ENCODE measurements around the gene CCL13. TPM values are rescaled to one million over a fixed set of nuclear protein-coding genes. Genes with fewer than 3 reads are reported as not detected.

The CCL13 gene
- total RNA-seq, 1 donor from 2014 or later, result not detected

DNA sequence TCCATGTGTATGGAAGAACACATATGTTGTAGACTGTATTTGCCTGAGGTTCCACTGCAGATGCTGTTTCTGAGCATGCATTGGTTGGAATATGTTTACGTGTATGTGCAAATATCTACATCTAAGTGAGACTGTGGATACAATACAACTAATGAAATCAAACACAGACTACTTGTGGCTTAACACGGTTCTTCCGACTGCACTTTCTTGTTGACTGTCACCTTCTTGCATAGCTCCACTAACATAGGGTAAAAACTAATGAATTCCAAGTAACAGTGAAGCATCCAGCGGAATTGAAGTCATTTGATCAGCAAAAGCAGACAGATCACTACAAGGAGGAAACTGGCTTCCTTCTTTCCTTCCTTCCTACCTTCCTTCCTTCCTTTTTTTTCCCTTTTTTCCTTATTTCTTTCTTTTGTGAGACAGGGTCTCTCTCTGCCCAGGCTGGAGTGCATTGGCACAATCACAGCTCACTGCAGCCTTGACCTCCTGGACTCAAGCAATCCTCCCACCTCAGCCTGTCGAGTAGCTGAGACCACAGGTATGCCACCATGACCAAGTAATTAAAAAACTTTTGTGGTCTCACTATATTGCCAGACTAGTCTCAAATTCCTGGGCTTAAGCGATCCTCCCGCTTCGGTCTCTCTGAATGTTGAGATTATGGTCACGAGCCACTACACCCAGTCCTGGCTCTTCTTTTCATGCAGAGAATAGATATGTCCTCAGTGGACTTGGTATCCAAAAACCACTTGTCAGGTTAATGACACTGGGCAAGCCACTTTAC is 28.7 kb downstream of the CCL13 start:
- H3K27me3 ChIP-seq (ENCODE audit: control insufficient read depth, insufficient read depth, low read length), result no peaks in the 10 kb centered on the region
- no peak for DNase-seq (ENCODE audit: low read depth)
- no peak for FAIRE-seq
- H3K36me3 ChIP-seq (ENCODE audit: control insufficient read depth, insufficient read depth, low read length), result no peaks in the 10 kb centered on the region
- TF ChIP-seq, protein P1, sequence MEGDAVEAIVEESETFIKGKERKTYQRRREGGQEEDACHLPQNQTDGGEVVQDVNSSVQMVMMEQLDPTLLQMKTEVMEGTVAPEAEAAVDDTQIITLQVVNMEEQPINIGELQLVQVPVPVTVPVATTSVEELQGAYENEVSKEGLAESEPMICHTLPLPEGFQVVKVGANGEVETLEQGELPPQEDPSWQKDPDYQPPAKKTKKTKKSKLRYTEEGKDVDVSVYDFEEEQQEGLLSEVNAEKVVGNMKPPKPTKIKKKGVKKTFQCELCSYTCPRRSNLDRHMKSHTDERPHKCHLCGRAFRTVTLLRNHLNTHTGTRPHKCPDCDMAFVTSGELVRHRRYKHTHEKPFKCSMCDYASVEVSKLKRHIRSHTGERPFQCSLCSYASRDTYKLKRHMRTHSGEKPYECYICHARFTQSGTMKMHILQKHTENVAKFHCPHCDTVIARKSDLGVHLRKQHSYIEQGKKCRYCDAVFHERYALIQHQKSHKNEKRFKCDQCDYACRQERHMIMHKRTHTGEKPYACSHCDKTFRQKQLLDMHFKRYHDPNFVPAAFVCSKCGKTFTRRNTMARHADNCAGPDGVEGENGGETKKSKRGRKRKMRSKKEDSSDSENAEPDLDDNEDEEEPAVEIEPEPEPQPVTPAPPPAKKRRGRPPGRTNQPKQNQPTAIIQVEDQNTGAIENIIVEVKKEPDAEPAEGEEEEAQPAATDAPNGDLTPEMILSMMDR (IDR thresholded peaks at IDR 0.05; ENCODE audit: insufficient read depth, low read length, severe bottlenecking), result no peak
- H3K4me3 ChIP-seq (ENCODE audit: low read depth, low read length), result no peak overlapping the region

DNA sequence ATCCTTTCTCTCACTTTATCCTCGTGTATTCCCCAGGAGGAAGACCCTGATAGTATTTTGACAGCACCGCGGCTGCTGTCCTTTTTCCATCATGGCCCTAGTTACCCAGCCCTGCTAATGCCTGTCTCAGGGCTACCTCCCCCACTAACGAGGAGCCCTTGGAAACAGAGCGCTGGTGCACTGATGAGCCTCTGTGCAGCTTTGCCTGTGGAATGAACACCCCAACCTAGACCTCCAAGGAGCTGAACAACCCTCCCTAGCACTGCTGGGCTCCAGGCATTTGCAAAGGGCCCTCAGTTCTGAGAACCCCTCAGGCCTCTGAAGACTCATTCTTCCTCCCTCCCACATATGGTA is 30.0 kb downstream of the CCL13 start:
- no peak for FAIRE-seq

DNA sequence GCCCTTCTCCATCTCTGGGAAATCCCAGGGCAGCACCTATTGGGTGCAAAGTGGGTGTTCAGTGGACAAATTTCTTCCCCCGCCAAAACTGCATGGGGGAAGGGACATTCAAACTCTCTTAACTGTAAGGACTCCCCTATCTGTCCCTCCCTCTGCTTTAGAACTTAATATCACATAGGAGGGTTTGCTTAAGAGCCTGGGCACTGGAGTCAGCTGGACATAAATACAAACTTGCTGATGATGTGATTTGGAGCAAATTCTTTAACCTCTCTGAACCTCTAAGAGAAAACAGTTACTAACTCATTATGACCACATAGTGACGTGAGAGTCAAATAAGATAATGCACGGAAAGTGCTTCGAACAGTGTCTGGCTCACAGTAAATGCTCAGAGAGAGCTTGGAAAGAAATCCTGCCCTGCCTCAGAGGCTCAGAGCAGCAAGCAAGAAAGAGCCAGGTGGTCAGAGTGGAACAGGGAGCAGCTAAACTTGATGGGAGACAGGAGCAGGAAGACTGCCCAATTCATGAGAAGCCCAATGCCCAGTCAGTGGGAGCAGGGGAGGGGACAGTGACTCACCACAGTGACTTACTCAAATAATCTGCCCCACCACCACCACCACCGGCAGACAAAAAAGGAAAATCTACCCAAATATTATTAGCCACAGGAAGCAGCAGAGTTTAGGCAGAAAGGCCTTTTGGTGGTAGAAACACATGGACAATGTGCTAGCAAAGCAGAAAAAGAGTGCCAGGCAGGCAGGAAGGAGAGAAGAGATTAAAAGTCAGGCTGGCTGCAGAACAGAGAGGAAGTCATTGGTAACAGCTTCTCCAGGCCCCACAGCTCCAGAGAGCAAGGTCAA is 30.6 kb downstream of the CCL13 start:
- DNase-seq (ENCODE audit: low read depth) (no peak), FAIRE-seq (no peak)
- H3K27me3 ChIP-seq (ENCODE audit: control insufficient read depth, insufficient read depth, low read length), result no peaks in the 10 kb centered on the region

More for the DNA sequence above, 30.0 kb downstream of the CCL13 start:
- TF ChIP-seq, protein P1 (IDR thresholded peaks at IDR 0.05; ENCODE audit: insufficient read depth, low read length, severe bottlenecking), result no peak
- Histone ChIP-seq H3K27me3 (ENCODE audit: control insufficient read depth, insufficient read depth, low read length) (no peaks in the 10 kb centered on the region), H3K4me3 (ENCODE audit: low read depth, low read length) (no peak overlapping the region), H3K36me3 (ENCODE audit: control insufficient read depth, insufficient read depth, low read length) (no peaks in the 10 kb centered on the region)
- DNase-seq (ENCODE audit: low read depth), result no peak

DNA sequence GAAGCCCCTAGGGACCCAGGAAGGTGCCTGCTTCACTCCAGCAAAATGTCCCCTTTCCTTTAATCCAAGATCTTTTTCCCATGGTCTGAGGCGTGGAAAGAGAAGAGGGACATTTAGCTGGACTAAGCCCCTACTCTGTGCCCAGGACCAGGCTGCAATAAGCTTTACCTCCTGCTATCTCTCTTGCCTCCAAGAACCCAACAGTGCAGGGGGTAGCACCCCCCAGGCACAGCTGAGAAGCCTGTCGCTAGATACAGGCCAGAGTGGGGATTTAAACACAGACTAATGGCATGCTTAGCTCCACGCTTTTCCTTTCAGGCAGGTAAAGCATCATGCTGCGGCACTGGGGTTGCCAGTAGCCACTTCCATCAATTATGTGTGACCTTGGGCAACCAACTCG is 31.3 kb downstream of the CCL13 start:
- no peaks in the 10 kb centered on the region for H3K36me3 ChIP-seq (ENCODE audit: control insufficient read depth, insufficient read depth, low read length)
- DNase-seq (ENCODE audit: low read depth) (no peak), FAIRE-seq (no peak)
- TF ChIP-seq, protein P1 (IDR thresholded peaks at IDR 0.05; ENCODE audit: insufficient read depth, low read length, severe bottlenecking), result no peak
- no peaks in the 10 kb centered on the region for H3K27me3 ChIP-seq (ENCODE audit: control insufficient read depth, insufficient read depth, low read length)
- H3K4me3 ChIP-seq (ENCODE audit: low read depth, low read length), result no peak overlapping the region

More for the DNA sequence above, 30.6 kb downstream of the CCL13 start:
- Histone ChIP-seq H3K36me3 (ENCODE audit: control insufficient read depth, insufficient read depth, low read length) (no peaks in the 10 kb centered on the region), H3K4me3 (ENCODE audit: low read depth, low read length) (no peak overlapping the region)
- TF ChIP-seq, protein P1 (IDR thresholded peaks at IDR 0.05; ENCODE audit: insufficient read depth, low read length, severe bottlenecking), result no peak

DNA sequence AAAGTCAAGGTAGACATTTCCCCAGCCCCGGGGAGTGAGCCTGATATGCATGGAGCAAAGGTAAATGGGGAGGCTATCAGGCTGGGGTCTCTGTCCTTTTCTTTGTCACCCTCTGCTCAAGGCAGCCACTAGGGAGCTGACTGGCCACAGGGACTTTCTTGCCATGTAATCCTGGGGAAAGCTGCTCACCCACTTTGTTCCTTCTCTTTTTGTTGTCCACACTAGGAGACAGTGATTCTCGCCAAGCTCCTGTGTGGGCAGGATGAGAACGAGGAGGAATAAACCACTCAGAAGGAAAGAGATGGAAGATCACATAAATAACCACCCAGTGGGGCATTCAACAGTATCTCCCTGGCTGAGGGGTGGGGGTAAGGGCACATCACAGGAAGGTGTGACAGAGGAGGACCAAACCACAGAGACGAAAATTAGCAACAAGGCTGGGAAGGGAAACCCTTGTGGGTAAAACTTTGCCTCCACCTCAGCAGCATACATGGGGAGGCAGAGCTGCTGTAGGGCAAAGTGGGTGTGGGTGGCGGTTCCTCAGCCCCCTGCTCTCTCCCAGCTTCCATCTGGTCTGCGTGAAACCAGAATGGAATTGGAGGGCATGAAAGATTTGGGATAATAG is 33.0 kb downstream of the CCL13 start:
- Histone ChIP-seq H3K27me3 (ENCODE audit: control insufficient read depth, insufficient read depth, low read length) (no peaks in the 10 kb centered on the region), H3K36me3 (ENCODE audit: control insufficient read depth, insufficient read depth, low read length) (no peaks in the 10 kb centered on the region), H3K4me3 (ENCODE audit: low read depth, low read length) (no peak overlapping the region)
- FAIRE-seq (no peak), DNase-seq (ENCODE audit: low read depth) (no peak)
- TF ChIP-seq, protein P1 (IDR thresholded peaks at IDR 0.05; ENCODE audit: insufficient read depth, low read length, severe bottlenecking), result no peak
